GM12864 (cell line): ENCODE data around the gene ZNF316.
"Not testable (repeated sequence)": the region's sequence is repeated elsewhere in the genome, so short reads cannot be mapped to it uniquely, and the experiment has no call there.

Experiments used
- DNase-seq: peaks from one replicate; pipeline ENCODE4 v3.0.0-alpha.2; 2011; ENCODE audit warnings: low read depth
- H3K4me3 ChIP-seq: 2 replicates; pipeline ENCODE4 v1.5.1; 2011; ENCODE audit warnings: mild to moderate bottlenecking, low read depth, low read length, control low read depth
- TF ChIP-seq, protein P1 (sequence below): IDR thresholded peaks from 2 replicates; pipeline ENCODE4 v1.5.1; 2011; ENCODE audit warnings: low read depth, mild to moderate bottlenecking, moderate library complexity, low read length, control low read depth, inconsistent platforms; ENCODE audit errors: missing control alignments

Gene ZNF316

DNA sequence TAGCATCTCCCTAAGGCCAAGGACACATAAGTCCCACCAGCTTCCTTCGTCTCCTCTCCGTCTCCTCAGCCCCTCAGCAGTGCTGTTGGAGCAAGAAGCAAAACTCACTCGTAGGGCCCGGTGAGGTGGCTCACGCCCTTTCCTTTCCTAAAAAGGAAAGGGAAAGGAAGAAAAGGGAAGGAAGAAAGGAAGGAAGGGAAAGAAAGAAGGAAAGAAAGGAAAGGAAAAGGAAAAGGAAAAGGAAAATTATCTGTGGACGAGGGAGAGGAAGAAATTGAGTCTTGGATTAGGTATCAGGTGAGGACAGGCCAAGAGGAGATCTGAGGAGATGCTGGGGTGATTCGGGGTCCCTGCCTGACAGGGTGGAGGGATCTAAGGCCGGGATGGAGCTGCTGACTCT lies 3.1 kb upstream of the ZNF316 start:
- no peak overlapping the region for H3K4me3 ChIP-seq
- no peak for DNase-seq
- TF ChIP-seq, protein P1, sequence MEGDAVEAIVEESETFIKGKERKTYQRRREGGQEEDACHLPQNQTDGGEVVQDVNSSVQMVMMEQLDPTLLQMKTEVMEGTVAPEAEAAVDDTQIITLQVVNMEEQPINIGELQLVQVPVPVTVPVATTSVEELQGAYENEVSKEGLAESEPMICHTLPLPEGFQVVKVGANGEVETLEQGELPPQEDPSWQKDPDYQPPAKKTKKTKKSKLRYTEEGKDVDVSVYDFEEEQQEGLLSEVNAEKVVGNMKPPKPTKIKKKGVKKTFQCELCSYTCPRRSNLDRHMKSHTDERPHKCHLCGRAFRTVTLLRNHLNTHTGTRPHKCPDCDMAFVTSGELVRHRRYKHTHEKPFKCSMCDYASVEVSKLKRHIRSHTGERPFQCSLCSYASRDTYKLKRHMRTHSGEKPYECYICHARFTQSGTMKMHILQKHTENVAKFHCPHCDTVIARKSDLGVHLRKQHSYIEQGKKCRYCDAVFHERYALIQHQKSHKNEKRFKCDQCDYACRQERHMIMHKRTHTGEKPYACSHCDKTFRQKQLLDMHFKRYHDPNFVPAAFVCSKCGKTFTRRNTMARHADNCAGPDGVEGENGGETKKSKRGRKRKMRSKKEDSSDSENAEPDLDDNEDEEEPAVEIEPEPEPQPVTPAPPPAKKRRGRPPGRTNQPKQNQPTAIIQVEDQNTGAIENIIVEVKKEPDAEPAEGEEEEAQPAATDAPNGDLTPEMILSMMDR, result no peak

DNA sequence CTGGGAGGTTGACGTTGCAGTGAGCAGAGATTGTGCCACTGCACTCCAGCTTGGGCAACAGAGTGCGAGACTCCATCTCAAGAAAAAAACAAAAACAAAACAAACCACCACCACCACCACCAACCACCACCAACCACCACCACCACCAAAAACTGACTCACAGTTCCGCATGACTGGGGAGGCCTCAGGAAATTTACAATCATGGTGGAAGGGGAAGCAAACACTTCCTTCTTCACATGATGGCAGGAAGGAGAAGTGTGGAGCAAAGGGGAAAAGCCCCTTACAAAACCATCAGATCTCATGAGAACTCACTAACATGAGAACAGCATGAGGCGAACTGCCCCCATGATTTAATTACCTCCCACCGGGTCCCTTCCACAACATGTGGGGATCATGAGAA lies 2.1 kb upstream of the ZNF316 start:
- not testable (repeated sequence) for H3K4me3 ChIP-seq, DNase-seq

DNA sequence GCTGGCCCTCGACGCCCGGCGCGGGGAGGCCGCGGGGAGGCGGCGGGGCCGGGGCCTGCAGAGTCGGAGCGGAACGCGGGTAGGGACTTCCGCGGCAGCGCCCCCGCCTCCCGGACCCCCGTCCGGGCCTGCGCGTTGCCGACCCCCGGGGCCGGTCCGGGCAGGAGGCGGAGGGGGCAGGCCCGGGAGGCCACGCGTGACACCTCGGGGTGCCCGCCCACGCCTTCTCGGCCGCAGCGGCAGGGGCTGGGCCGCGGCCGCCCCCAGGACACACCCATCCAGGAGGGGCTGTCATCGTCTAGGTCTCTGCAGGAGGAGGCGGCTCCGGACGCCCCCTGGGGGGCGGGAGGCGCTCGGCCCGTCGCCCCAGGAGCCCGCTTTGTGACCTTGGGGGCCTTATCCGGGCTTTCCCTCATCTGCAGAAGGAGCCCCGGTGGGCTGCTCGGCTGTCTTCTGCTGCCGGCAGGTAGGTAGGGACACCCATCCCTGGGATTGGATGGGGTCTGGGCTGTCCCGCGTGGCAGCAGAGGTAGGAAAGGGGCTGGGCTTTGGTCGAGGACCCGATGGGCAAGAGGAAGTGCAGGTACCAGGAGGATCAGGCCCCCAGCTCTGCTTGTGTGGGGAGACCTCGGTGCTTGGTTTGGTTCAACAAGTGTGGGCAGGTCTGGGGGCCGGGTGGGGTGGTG lies 569 bp downstream of the ZNF316 start:
- no peak for DNase-seq
- TF ChIP-seq, protein P1, result peak; percentile 55
- peak overlapping the region; percentile 73 for H3K4me3 ChIP-seq

DNA sequence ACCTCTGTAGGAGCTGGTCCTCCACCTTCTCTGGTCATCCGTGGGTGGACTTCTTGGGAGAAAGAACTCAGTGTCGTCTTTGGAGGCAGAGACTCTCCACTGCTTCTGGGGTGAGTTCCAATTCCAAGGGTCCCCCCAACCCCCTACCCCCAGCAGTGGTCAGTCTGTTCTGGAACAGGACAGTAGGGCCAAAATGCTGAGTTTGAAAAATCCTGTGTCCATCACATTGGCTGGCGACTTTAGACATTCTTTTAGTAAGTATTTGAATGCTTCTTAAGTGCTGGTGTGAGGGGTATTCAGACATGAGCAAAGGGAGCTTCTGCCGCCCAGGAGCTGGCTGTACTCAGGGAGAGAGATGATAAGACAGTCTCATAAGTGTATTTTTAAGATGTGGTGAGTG lies 1.9 kb downstream of the ZNF316 start:
- TF ChIP-seq, protein P1, result no peak
- DNase-seq, result no peak
- H3K4me3 ChIP-seq, result no peak overlapping the region

DNA sequence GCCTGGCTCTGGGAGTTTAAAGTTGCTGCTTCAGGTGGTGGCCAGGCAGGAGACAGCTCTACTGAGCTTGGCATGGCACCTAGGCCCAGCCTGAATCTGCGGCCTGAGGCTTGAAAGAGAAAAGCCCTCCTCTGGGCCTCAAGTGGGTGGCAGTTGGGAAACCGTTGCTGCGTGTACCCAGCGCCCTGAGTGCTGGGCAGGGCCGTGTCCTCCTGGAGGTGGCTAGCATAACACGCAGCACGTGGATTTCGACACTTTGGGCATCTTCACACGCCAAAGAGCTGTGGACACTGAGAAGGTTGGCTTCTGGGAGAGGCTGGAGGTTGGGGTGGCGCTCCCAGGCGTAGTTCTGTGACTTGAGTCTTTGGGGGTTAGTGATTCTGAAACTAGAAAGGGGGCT lies 2.5 kb downstream of the ZNF316 start:
- DNase-seq, result no peak
- H3K4me3 ChIP-seq, result no peak overlapping the region
- TF ChIP-seq, protein P1, result no peak

DNA sequence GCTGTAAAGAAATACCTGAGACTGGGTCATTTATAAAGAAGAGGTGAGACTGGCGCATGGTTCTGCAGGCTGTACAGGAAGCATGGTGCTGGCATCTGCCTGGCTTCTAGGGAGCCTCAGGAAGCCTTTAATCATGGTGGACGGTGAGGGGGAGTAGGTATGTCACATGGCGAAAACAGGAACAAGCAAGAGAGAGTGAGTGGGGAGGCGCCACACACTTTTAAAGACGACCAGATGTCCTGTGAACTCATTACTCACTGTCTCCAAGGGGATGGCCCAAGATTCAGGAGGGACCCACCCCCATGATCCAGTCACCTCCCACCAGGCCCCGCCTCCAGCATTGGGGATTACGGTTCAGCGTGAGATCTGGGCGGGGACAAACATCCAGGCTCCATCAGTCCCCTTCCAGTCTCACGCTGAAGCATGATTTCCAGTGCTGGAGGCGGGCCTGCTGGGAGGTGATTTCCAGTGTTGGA lies 3.2 kb downstream of the ZNF316 start:
- no peak overlapping the region for H3K4me3 ChIP-seq
- TF ChIP-seq, protein P1, result no peak
- DNase-seq, result no peak

DNA sequence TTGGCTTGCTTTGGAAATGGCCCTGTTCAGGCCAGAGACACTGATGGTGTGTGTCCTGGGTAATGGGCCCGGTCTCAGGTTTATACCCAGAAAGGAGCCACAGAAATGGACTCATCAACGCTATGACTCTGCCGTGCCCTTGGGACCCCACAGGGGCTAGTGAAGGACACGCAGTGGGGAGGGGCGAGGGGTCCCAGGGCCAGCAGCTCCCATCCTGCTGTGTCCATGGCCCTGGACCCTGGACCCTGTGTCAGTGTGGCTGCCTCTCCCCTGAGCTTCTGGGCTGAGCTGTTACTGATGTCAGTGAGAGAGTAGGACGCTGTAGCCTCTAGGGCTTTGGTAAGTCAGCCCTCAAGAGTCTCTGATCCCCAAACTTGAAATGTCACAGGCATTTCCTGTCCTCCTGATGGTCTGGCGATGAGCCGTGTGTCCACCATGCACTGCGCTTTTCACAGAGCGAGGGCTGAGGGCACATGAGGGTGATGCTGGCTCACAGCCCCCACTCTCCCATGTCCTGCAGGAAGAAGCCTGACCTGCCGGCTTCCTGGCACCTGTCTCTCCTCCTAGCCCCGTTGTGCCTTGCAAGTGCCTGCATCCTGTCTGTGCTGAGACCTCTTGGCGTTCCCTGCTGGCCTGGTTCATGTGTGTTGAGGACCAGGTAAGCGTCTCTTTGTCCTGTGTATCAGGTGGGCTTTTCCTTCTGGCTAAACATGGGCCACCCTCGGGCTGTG lies 4.4 kb downstream of the ZNF316 start:
- H3K4me3 ChIP-seq, result no peak overlapping the region
- no peak for DNase-seq
- TF ChIP-seq, protein P1, result no peak
